ENCODE data around the gene SYT5.
"Not testable (repeated sequence)": the region's sequence is repeated elsewhere in the genome, so short reads cannot be mapped to it uniquely, and the experiment has no call there.

Gene SYT5

DNA sequence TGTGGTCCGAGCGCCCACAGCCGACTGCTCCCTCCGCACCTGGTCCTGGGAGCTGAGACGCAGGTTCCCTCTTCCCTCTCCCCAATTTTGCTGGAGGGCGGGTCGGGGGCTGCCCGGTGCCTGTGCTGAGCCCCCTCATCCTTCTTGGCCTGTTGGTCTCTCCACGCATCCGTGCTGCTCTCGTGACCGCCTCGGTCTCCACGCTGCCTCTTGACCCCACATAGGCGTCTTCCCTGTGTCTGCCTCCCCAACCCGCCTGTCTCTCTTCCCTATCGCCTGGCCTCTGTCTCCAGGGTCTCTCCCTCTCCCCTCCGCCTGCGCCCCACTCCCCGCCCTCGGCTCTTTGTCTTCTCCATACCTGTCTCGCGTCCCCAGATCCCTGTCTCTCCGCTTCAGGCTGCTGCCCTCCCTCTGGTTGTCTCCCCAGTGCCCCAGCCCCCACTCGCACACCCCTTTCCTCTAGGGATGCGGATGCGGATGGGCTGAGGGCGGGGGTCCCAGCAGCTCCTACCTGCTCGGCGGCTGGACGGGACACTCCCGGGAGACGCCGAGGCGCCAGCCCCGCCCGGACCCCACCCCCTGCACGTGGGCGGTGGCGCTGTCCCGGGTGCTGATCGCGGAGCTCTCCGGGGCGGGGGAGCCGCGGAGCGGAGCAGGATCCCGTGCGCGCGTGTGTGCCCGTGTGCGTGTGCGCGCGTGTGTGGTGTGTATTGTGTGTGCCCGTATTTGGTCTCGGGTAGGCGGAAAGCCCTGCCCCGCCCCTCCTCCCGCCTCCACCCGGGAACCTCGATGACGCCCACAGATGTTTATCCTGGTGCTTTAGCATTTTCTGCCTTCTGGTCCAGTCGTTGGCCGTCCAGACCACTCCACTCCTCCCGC lies at the start of gene SYT5:
Gene SYT5 (minus strand): TSS at position 684 of the 879 bp plus-strand sequence. CDS start 1,248 bp downstream, outside the sequence.
- peak; percentile 35 for DNase-seq

DNA sequence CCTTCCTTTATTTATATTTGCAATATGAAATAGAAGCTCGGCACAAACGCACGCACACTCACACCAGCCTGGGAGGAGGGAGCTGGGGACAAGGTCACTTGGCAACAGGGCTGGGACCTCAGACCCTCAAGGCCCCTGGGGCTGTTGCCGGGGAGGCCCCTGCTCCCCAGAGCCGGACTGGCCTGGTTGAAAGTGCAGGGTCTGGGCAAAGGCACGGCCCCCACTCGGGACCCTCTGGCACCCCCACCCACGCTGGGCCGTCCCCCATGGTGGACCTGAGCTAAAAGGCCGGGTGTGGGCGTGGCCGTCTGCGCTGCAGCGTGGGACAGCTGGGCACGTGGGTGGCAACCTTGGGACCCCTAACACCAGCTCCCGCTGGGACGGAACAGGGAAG lies 49.7 kb upstream of the SYT5 start:
- no peak for DNase-seq

GRCh38 chr19:55229145-55229788 lies 49.2 kb upstream of the SYT5 start:
- DNase-seq, result no peak

- no peak for DNase-seq
These were observed 48.4 kb upstream of the SYT5 start, which contains the start of gene TMEM86B for GRCh38 chr19:55228403-55229031. Gene TMEM86B, minus strand, starts transcription at chr19:55228763. Its CDS starts 22 bp downstream, at chr19:55228741.

- no peak for DNase-seq
These were observed 47.9 kb upstream of the SYT5 start for GRCh38 chr19:55228015-55228391.

- DNase-seq, result no peak
These were observed 47.3 kb upstream of the SYT5 start for GRCh38 chr19:55227241-55228014.

- DNase-seq, result no peak
These were observed 46.7 kb upstream of the SYT5 start for GRCh38 chr19:55226788-55227187.

GRCh38 chr19:55226273-55226672 lies 46.2 kb upstream of the SYT5 start:
- no peak for DNase-seq

DNA sequence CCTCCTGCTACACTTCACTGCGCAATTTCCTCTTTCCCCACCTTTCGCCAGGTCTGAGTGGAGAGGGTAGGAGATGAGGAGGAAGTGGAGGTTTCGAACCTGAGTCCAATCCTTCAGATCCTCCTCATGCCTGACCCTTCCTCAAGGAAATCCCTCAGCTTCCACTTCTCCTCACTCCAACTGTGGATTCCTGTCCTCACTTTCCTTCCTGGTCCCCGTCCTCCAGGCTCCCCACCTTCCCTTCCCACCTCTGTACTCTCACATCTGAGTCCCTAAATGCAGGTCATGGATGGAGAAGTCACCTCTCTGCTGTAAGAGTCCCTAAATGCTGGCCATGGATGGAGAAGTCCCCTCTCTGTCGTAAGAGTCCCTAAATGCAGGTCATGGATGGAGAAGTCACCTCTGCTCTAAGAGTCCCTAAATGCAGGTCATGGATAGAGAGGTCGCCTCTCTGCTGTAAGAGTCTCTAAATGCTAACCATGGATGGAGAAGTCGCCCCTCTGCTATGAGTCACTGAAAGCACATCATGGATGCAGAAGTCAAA lies 45.4 kb upstream of the SYT5 start:
- no peak for DNase-seq

GRCh38 chr19:55224679-55225414 lies 44.8 kb upstream of the SYT5 start:
- DNase-seq, result not testable (repeated sequence)

DNA sequence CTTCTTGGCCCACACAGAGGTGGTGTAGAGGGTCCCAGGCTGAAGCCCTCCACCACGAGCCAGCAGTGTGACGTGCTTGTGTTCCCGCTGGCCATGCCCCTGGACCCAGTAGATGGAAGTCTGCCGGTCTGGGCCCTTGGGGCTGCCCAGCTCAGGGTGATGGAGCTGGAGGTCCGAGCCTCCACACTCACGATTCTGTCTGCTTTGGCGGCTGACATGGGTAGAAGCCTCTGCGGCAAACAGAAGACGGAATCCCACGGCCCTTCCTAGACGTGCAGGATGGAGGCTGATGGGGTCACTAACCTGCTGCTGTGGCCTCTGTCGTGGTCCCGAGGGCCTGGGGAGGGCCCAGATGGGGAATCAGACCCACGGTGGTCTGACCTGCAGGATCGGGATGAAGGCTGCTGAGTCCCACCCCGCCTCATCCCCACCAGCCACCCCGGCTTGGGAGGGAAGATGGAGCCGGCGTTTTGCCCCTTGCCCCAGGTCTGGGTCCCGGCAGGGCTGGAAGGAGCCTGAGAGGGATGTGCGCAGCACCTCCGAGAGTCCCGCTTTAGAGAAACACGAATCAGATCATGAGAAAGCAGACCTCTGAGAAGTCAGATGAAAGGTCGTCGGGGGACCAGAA lies 44.1 kb upstream of the SYT5 start:
- no peak for DNase-seq

DNA sequence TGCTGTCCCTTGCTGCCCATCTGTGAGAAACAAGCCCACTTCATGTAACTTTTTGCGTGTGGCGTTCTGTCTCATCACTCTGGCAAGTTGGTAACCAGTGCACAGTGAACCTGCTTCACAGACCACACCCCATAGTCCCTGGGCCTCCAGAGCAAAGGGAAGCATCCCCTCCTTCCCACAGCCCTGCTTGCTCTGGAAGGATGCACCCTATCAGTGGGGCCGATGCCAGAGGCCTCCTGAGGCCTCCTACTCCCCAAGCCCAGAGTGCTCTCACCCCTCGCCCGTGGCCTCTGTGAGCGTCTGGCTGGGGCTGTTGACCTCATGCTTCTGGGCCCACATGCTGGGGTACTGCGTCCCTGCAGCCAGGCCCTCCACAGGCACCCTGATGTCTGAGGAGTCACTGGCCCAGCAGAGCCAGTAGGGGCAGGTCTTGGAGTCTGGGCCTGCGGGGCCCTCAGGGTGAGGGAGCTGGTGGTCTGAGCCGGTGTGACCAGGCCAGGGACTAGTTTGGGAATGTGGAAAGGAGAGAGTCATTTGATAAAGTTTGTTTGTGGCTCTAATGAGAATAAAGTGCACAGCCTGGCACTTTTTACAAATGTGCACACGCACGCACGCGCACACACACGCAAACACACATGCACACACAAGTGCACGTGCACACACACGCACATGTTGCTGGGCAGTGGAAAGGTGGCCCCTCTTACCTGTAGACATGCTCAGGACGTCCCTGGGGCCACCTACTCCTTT lies 43.4 kb upstream of the SYT5 start:
- DNase-seq, result no peak

- DNase-seq, result no peak
These were observed 40.4 kb upstream of the SYT5 start for GRCh38 chr19:55220525-55220924.

DNA sequence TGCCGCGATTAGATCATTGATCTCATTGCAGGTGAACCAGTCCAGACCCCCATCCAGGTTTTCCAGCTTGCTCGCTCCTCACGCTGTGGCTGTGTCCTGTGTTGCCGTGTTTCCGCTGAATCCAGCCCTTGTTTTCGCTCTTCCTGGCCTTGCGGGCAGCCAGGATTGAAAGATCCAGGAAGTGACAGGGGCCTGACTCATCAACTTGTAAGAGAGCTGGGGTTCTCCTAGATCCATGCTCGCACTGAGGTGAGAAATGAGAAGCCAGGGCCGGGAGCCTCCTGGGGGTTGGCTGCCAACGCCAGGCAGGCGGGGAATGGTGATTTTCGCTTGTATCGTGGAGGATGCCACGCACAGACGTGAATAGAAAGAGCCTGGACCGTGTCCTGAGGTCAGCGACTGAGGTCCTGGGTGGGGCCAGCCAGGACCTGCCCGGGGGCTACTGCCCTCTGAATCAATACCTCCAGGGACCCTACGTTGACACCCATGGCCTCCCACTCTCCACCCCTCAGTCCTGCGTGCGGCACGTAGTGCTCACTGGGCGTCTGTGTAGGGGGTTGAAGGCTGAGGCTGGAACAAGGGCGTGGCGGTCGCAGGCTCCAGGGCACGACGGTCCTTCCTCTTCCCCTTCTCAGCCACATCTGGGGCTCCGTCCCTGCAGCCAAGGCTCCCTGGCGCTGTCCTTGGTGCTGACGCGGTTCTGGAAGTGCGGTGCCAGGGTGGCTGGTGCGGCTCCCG lies 36.5 kb upstream of the SYT5 start:
- no peak for DNase-seq

DNA sequence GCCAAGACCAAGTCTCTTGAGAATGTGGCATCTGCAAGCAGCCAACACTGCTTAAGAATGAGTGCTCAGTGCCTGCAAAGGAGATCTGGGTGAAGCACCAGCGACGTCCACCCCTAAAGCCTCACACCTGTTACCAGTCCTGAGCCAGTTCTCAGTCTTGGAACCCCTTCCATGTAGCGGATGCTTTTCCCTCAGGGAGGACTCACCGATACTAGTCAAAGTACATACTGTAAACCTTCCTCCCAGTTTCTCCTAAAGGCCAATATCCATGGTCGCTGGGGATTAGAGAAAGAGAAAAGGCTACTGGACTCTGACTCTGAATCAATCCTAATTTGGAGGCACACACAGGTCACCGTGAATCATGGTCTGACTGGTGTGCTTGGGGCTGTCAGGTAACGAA lies 33.5 kb upstream of the SYT5 start:
- no peak for DNase-seq

DNA sequence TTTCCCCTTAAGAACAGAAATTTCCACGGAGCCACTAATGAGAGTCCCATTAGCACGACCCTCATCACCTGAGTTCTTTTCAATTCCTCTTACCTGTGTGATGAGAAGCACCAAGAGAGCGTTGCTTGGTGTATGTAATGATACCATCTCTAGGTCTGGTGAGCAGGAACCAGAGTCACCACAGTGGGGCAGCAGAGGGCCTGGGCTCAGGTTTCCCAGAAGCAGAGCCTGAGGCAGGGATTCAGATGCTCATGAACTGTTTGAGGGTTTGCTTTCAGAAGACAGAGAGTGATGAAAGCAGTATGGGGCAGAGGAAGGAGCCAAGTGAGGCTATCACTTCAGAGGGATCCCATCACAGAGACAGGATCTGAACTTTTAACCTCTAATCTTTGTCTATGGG lies 32.4 kb upstream of the SYT5 start:
- DNase-seq, result no peak

- no peak for DNase-seq
These were observed 29.8 kb upstream of the SYT5 start for GRCh38 chr19:55209693-55210472.

GRCh38 chr19:55208880-55209692 lies 29.0 kb upstream of the SYT5 start, which contains the start of gene PTPRH:
Gene PTPRH, minus strand, starts transcription at chr19:55209501. Its CDS starts 68 bp downstream, at chr19:55209433.
- DNase-seq, result no peak
